Measurements from ENCODE around the gene PPM1K. TPM values are rescaled to one million over a fixed set of nuclear protein-coding genes. Genes with fewer than 3 reads are reported as not detected.

Gene PPM1K
- total and polyA plus RNA-seq, 9 of the 15 experiments (the other 6 are each of a cell fraction or from before 2014, with no cell fraction given), result 8.2 to 18.0 (median 10.5) TPM

DNA sequence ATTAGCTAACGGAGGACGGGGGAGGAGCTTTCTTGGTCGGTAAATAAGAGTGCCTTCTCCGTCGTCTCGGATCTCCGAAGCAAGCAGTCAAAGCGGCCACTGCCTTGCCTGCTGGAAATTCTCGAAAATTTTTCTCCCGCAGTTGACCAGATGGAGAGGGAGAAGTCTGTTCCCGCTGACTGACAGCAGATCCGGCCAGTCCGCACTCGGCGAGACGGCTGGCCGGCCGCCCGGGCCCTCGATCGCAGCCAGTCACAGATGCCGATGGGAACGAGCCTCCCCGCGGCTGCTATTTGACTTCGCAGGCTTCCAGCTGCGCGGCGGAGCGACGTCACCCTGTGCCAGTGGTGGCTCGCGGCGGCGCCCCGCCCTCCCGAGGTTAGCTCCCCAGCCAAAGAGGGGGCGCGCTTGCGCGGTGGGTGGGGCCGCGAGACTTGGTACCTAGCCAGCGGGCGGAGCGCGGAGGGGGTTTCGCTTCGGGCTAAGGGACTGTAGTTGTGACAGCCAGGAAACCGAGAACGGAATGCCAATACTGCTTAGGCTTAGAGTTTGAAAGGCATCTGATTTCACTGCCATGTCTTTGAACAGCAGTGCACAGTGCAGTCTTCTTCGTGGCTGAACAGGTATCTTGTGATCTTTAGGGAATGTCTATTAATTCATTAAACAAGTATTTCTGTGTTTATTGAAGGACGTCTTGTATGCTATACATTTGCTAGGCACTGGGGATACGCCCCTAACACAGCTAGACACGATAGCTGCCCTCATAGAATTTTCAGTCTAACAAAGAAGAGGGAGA, at the start of gene PPM1K (continued):
- TF ChIP-seq, protein P1, sequence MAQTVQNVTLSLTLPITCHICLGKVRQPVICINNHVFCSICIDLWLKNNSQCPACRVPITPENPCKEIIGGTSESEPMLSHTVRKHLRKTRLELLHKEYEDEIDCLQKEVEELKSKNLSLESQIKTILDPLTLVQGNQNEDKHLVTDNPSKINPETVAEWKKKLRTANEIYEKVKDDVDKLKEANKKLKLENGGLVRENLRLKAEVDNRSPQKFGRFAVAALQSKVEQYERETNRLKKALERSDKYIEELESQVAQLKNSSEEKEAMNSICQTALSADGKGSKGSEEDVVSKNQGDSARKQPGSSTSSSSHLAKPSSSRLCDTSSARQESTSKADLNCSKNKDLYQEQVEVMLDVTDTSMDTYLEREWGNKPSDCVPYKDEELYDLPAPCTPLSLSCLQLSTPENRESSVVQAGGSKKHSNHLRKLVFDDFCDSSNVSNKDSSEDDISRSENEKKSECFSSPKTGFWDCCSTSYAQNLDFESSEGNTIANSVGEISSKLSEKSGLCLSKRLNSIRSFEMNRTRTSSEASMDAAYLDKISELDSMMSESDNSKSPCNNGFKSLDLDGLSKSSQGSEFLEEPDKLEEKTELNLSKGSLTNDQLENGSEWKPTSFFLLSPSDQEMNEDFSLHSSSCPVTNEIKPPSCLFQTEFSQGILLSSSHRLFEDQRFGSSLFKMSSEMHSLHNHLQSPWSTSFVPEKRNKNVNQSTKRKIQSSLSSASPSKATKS (CRISPR knock-in tag; IDR thresholded peaks at IDR 0.05), result no peak
- TF ChIP-seq KLF1 (tag; IDR thresholded peaks at IDR 0.05) (no peak; the same call in 1 of the 2 replicates), ARID1B (IDR thresholded peaks at IDR 0.05) (no peak; the same call in 1 of the 2 replicates), TARDBP (IDR thresholded peaks at IDR 0.05) (no peak), GABPB2 (CRISPR knock-in tag; conservative IDR thresholded peaks at IDR 0.05) (no peak), RBM22 (IDR thresholded peaks at IDR 0.05; ENCODE audit: low read depth, low read length, poor library complexity, severe bottlenecking) (no peak), TFAM (CRISPR knock-in tag; conservative IDR thresholded peaks at IDR 0.05) (no peak), CBX8 (IDR thresholded peaks at IDR 0.05; ENCODE audit: borderline replicate concordance, extremely low read depth, low read depth, low read length, poor library complexity, severe bottlenecking) (no peak), STAG1 (CRISPR knock-in tag; IDR thresholded peaks at IDR 0.05; ENCODE audit: borderline replicate concordance) (no peak), NFE2 (IDR thresholded peaks at IDR 0.05; ENCODE audit: low read depth) (no peak), MXI1 (IDR thresholded peaks at IDR 0.05; ENCODE audit: low read depth, low read length) (no peak), RAD51 (IDR thresholded peaks at IDR 0.05; ENCODE audit: borderline replicate concordance, low read depth) (no peak), ZNF174 (CRISPR knock-in tag; IDR thresholded peaks at IDR 0.05) (no peak), PCBP2 (IDR thresholded peaks at IDR 0.05; ENCODE audit: low read depth, low read length, poor library complexity, severe bottlenecking) (no peak), ZFX (CRISPR knock-in tag; IDR thresholded peaks at IDR 0.05) (no peak), ZNF232 (CRISPR knock-in tag; IDR thresholded peaks at IDR 0.05) (no peak), KLF13 (tag; IDR thresholded peaks at IDR 0.05; ENCODE audit: borderline replicate concordance, low read depth) (no peak), XRCC5 (IDR thresholded peaks at IDR 0.05; ENCODE audit: low read depth, low read length) (no peak), SP1 (CRISPR knock-in tag; IDR thresholded peaks at IDR 0.05) (peak; percentile 85), ZNF507 (tag; conservative IDR thresholded peaks at IDR 0.05) (no peak)
- TF ChIP-seq, protein P2, sequence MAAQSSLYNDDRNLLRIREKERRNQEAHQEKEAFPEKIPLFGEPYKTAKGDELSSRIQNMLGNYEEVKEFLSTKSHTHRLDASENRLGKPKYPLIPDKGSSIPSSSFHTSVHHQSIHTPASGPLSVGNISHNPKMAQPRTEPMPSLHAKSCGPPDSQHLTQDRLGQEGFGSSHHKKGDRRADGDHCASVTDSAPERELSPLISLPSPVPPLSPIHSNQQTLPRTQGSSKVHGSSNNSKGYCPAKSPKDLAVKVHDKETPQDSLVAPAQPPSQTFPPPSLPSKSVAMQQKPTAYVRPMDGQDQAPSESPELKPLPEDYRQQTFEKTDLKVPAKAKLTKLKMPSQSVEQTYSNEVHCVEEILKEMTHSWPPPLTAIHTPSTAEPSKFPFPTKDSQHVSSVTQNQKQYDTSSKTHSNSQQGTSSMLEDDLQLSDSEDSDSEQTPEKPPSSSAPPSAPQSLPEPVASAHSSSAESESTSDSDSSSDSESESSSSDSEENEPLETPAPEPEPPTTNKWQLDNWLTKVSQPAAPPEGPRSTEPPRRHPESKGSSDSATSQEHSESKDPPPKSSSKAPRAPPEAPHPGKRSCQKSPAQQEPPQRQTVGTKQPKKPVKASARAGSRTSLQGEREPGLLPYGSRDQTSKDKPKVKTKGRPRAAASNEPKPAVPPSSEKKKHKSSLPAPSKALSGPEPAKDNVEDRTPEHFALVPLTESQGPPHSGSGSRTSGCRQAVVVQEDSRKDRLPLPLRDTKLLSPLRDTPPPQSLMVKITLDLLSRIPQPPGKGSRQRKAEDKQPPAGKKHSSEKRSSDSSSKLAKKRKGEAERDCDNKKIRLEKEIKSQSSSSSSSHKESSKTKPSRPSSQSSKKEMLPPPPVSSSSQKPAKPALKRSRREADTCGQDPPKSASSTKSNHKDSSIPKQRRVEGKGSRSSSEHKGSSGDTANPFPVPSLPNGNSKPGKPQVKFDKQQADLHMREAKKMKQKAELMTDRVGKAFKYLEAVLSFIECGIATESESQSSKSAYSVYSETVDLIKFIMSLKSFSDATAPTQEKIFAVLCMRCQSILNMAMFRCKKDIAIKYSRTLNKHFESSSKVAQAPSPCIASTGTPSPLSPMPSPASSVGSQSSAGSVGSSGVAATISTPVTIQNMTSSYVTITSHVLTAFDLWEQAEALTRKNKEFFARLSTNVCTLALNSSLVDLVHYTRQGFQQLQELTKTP (IDR thresholded peaks at IDR 0.05; ENCODE audit: low read depth in 1 of 2, partially characterized antibody in 2 of 2), result no peak
- TF ChIP-seq, protein P3, sequence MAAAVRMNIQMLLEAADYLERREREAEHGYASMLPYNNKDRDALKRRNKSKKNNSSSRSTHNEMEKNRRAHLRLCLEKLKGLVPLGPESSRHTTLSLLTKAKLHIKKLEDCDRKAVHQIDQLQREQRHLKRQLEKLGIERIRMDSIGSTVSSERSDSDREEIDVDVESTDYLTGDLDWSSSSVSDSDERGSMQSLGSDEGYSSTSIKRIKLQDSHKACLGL (CRISPR knock-in tag; IDR thresholded peaks at IDR 0.05; ENCODE audit: borderline replicate concordance, poor library complexity, severe bottlenecking), result no peak
